Left lung (tissue), 10 donors: ENCODE data around the gene TFPT. TPM values are rescaled to one million over a fixed set of nuclear protein-coding genes. Genes with fewer than 3 reads are reported as not detected.

ENCODE experiments used
- ATAC-seq: fragments of 200-7000 bp; cut with Tn5 transposase; one replicate; pipeline ENCODE4 v1.9.1; 2020; ENCODE audit warnings: moderate library complexity
- DNase-seq, 4 donors: peaks; one replicate each; pipeline ENCODE4 v3.0.0-alpha.2; 2013 to 2020
- H3K27ac ChIP-seq, 2 donors: fragments of 200-600 bp; sonication (generic) in 1 of 2; one replicate each; pipeline versions ENCODE4 v1.5.0 to v1.8.0; 2020 to 2021
- H3K27me3 ChIP-seq, 2 donors: fragments of 200-600 bp; sonication (generic) in 1 of 2; one replicate each; pipeline versions ENCODE4 v1.5.0 to v1.8.0; 2020 to 2021
- H3K36me3 ChIP-seq, 2 donors: fragments of 200-600 bp; sonication (generic) in 1 of 2; one replicate each; pipeline versions ENCODE4 v1.5.0 to v1.8.0; 2020 to 2021
- H3K4me1 ChIP-seq, 2 donors: fragments of 200-600 bp; one replicate each; pipeline ENCODE4 v1.8.0; 2021
- H3K4me3 ChIP-seq, 2 donors: fragments of 200-600 bp; sonication (generic) in 1 of 2; one replicate each; pipeline versions ENCODE4 v1.5.0 to v1.8.0; 2020 to 2021; ENCODE audit warnings: mild to moderate bottlenecking in 1 of 2
- H3K9me3 ChIP-seq, 2 donors: fragments of 200-600 bp; sonication (generic) in 1 of 2; one replicate each; pipeline versions ENCODE4 v1.5.0 to v1.8.0; 2020 to 2021
- CTCF ChIP-seq, 2 donors: fragments of 200-600 bp; sonication (generic) in 1 of 2; IDR thresholded peaks; one replicate each; pipeline versions ENCODE4 v1.5.0 to v1.8.0; 2021; ENCODE audit warnings: antibody characterized with exemption in 2 of 2
- intact Hi-C, 2 donors: fragments of 100-400 bp; cut with DNase I; formaldehyde crosslinking; loops; one replicate each; pipeline versions ENCODE4 v1.11.2 to v1.14.2; 2022
- polyA plus RNA-seq, 6 donors: library from polyadenylated mRNA; unstranded; fragments of 120-200 nt; gene quantifications; one replicate each; pipeline ENCODE4 v1.2.1, GENCODE V29; 2013; ENCODE audit not compliant: insufficient read length in 6 of 6
- total RNA-seq, 2 donors: library from RNA; stranded (reverse); fragmentation: NEBNext Ultra II Directional; extraction: Animal tissue kit (Norgen Biotek cat#: 25700); gene quantifications; one replicate each; pipeline ENCODE4 v1.2.1, GENCODE V29; 2021
- donor health status: DM: no; HTN: yes; CAD: no.
- donor health status: DM: no; HTN: no; CAD: no.

TFPT gene
- total and polyA plus RNA-seq, 8 donors: 14.3 to 19.9 (median 18.6) TPM

- Histone ChIP-seq H3K9me3 (no peaks in the 10 kb centered on the region), H3K4me3 (no peak overlapping the region), H3K27me3 (no peaks in the 10 kb centered on the region), H3K36me3 (peaks cover 0 to 85% of the 10 kb centered on the region in 2 donors), H3K27ac (no peak overlapping the region), H3K4me1 (peaks cover 13 to 19% of the 10 kb centered on the region in 2 donors)
- intact Hi-C loops: no loop called here
- TF ChIP-seq CTCF (IDR thresholded peaks at IDR 0.05): no peak
- DNase-seq (no peak), ATAC-seq (no peak)
Measured at GRCh38 chr19:54154603-54155345, 39.3 kb upstream of the TFPT start.

- Histone ChIP-seq H3K27ac (peak overlapping the region in 1 of 2 donors; percentile 18), H3K9me3 (no peaks in the 10 kb centered on the region), H3K27me3 (no peaks in the 10 kb centered on the region), H3K4me3 (no peak overlapping the region), H3K4me1 (peaks cover 10 to 15% of the 10 kb centered on the region in 2 donors), H3K36me3 (peaks cover under 1 to 94% of the 10 kb centered on the region in 2 donors)
- TF ChIP-seq CTCF (IDR thresholded peaks at IDR 0.05): no peak
- DNase-seq (no peak), ATAC-seq (no peak)
- intact Hi-C loops: no loop called here
Measured at GRCh38 chr19:54153731-54154326, 38.4 kb upstream of the TFPT start.

- no peak overlapping the region for H3K4me3 ChIP-seq
- intact Hi-C loops: no loop called here
- H3K4me1 ChIP-seq: peaks cover 2 to 7% of the 10 kb centered on the region in 2 donors
- H3K27ac ChIP-seq: peak overlapping the region in 1 of 2 donors; percentile 18
- TF ChIP-seq CTCF (IDR thresholded peaks at IDR 0.05): no peak
- no peaks in the 10 kb centered on the region for H3K9me3 ChIP-seq
- DNase-seq (no peak), ATAC-seq (no peak)
- H3K27me3 ChIP-seq: no peaks in the 10 kb centered on the region
- H3K36me3 ChIP-seq: peaks cover 4 to 100% of the 10 kb centered on the region in 2 donors
Measured at GRCh38 chr19:54152878-54153524, 37.5 kb upstream of the TFPT start.

- ATAC-seq: no peak
- H3K4me3 ChIP-seq: no peak overlapping the region
- H3K27ac ChIP-seq: no peak overlapping the region
- H3K36me3 ChIP-seq: peaks cover 4 to 100% of the 10 kb centered on the region in 2 donors
- H3K4me1 ChIP-seq: peaks cover 0 to under 1% of the 10 kb centered on the region in 2 donors
- no peaks in the 10 kb centered on the region for H3K9me3 ChIP-seq
- H3K27me3 ChIP-seq: no peaks in the 10 kb centered on the region
- intact Hi-C loops: no loop called here
- no peak for TF ChIP-seq CTCF (IDR thresholded peaks at IDR 0.05)
- no peak for DNase-seq
Measured at GRCh38 chr19:54152267-54152666, 36.8 kb upstream of the TFPT start.
